Hypothalamus (tissue), 51 donors: ENCODE results near the gene APBB2.

Experiments used
- DNase-seq, 51 donors: peaks; one replicate each; lab custom pipeline; 2025; lab: John Stamatoyannopoulos, UW

APBB2 gene

DNA sequence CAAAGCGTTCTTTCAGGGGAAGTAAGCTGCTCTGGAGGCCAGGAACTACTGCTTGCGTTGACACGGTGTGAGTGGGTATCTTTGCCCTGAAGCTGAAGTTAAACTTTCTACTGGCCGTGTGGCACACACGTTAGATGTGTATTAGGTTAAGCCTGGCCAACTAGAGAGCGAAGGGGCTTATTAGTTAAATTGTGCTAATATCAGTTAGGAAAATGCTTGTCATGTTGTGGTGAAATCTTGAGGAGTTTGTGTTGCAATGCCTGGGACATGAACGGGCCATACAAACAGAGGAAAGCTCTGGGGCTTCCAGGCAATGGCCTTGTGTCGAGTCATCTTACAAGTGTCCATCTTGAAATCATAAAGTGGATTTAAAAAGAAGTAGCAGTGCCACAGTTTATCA lies 402.0 kb downstream of the APBB2 start:
- DNase-seq, result no peak

- DNase-seq, result no peak
Measured at GRCh38 chr4:40811956-40812355, 402.4 kb downstream of the APBB2 start.

DNA sequence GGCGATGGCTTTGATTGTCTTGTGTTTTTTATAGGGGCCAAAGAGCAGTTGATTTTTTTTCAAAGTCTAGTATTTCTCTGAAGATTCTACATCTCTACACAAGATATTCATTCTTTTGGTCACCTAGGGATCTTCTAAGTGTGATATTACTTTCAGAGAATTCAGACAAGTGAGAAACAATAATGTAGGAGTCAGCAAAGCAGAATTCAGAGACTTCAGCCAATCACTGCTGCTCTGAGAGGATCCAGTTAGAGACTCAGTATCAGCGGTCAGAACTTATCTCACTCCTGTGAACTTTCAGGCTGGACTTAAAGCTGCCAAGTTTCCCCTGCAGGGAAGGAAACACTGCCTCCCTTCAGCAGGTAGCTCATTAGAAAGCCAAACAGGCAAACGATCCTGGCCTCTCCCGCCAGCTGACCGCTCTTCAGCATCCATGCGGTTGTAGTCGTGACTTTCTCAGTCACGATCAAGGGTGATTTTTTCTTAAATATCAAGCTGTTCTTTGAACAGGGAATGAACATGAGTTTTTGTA lies 405.4 kb downstream of the APBB2 start:
- no peak for DNase-seq

DNA sequence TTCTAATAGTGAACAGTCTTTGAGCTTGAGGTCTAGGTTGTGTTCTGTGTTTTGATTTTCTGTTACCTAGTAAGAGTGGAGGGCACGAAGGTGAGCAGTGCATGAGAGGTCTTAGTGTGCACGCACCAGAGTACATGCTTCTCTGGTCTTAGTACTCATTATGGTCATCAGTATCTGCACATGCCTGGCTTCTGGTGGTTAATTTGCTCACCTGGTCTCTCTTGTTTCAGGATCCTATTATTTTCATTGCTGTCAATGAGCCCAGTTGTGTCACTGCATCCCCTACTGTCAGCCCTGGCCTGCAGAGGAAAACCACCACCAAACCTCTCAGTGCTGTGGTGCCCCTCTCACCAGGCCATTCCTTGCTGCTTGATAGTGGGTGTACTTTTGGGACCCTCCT lies 409.7 kb downstream of the APBB2 start:
- no peak for DNase-seq

DNA sequence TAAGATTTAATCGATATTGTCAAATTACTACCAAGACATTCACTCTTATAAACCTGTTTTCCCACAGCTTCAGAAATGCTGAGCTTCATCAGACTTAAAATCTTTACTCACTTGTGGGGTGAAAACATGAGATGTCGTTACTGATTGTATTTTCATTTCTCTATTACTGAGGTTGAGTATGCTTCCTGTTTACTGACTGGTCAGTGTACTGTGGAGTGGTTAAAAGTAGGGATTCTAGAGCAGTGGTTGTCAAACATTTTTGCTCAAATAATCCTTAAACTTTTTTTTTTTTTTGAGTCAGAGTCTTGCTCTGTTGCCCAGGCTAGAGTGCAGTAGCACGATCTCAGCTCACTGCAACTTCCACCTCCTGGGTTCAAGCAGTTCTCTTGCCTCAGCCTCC lies 414.3 kb downstream of the APBB2 start:
- no peak for DNase-seq

GRCh38 chr4:40789771-40790170 lies 424.6 kb downstream of the APBB2 start:
- DNase-seq, result no peak

- DNase-seq, result no peak
Measured at GRCh38 chr4:40789031-40789430, 425.3 kb downstream of the APBB2 start.

GRCh38 chr4:40788331-40788730 lies 426.0 kb downstream of the APBB2 start:
- DNase-seq, result no peak

DNA sequence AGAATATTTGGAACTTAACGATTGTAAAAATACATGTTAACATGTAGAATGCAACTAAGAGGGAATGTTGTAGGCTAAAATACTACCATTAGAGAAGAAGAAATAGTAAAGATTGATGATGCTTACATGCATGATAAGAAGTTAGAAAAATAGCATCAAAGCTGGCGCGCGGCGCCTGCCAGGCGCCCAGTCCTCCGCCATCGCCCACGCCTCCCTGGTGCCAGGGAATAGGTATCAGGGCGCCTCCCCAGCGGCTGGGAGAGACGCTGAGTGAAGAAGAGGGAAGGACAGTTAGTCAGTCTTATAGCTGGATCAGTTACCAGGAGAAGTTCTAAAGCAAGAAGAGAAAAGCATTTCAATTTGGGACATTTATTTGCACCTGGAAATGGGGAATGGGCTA lies 428.6 kb downstream of the APBB2 start:
- no peak for DNase-seq

DNA sequence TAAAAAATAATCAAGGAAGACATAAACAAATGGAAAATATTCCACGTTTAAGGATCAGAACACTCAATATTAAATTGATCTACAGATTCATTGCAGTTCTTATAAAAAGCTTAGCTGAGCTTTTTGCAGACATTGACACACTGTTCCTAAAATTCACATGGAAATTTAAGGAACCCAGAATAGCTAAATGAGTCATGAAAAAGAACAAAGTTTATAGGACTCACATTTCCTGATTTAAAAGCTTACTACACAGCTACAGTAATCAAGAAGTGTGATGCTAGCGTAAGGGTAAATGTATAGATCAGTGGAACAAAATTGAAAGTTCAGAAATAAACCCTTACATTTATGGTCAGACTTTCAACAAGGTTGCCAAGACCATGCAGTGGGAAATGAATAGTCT lies 431.5 kb downstream of the APBB2 start:
- no peak for DNase-seq

DNA sequence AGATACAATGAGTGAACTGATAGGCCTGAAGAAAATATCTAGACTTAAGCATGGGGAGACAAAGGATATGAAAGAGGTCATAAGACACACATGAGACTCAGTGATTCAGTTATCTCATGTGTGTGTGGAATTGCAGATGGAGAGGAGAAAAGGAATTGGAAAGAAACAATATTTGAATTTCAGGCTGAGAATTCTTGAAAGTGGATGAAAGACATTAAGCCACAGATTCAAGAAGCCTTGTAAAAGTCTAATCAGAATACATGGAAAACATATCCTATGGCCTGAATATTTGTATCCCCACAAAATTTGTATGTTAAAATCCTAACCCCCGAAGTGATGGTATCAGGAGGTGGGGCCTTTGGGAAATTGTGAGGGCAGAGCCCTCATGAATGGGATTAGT lies 436.3 kb downstream of the APBB2 start:
- DNase-seq, result no peak

DNA sequence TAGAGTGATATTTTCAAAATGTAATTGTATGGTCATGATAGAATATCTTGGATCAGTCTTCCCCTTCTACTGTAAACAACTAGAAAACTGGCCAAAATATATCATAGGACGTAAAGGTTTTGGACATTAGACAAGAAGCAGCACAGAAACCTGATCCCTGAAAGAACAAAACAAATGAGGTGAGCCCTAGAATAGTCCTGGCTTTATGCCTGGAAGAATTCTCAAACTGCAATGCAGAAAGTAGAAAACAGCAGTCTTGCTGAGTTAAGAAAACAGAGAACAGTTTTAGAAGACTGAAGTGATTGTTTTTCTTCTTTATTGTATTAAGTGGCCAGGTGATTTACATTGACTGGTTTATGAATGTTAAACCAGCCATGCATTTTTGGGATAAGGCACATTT lies 445.1 kb downstream of the APBB2 start:
- no peak for DNase-seq

DNA sequence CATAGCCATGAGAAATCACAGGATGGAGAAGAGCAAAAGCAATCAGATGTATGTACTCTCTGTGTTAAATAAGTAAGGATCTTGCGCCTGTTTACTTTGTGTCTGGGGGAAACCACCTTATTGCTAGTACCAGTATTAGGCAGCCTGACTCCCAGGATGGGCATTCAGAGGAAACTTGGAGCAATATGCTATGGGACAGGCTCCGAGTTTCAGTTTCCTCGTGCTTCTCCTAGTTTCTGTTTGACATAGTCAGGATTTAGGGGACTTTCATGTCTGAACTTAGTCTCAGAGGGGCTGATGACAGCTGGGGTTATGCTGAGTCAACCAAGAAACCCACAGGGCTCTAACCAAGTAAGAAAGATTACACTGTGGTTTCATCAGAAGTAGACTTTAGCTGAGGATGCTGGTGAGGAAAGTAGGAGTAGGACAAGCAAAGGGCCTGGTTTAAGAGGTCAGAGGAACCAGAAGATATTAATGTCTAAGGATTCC lies 451.1 kb downstream of the APBB2 start:
- no peak for DNase-seq
